VCaP (cell line): Measurements from ENCODE around the gene CNOT11.

ENCODE experiments used
- H3K27ac ChIP-seq: fragments of 450-650 bp; 2 replicates; pipeline ENCODE4 v1.5.1; 2017
- TF ChIP-seq, protein P1 (sequence below): fragments of 450-650 bp; conservative IDR thresholded peaks from 2 replicates; pipeline ENCODE4 v1.5.1; 2017; ENCODE audit warnings: mild to moderate bottlenecking, moderate library complexity

The CNOT11 gene

DNA sequence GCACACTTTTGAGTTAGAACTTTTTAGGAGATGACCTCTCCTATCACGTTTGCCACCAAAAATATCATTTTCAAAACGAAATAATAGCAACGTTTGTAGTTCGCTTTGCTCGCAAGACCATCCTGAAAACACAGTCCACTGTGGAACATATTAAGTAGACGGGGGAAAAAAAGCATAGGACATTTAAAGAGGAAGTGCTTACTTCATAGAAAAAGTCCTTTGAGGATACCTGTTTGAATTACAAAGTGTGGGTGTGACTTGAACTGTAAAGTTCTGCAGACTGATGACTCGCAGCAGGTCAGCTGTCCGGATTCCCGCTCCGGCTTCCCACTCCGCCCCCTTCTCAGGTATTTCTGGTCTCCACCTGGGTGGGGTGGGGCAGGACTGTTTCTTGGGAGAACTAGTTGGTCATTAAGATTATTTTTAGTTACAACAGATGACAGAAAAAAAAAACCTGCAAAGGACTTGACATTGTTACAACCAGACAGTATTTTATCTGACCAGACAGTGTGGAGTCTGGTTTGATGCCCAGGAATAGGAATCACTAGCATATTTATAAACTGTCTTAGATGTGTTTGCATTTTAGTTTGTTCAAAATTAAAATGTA lies 13.3 kb downstream of the CNOT11 start:
- TF ChIP-seq, protein P1, sequence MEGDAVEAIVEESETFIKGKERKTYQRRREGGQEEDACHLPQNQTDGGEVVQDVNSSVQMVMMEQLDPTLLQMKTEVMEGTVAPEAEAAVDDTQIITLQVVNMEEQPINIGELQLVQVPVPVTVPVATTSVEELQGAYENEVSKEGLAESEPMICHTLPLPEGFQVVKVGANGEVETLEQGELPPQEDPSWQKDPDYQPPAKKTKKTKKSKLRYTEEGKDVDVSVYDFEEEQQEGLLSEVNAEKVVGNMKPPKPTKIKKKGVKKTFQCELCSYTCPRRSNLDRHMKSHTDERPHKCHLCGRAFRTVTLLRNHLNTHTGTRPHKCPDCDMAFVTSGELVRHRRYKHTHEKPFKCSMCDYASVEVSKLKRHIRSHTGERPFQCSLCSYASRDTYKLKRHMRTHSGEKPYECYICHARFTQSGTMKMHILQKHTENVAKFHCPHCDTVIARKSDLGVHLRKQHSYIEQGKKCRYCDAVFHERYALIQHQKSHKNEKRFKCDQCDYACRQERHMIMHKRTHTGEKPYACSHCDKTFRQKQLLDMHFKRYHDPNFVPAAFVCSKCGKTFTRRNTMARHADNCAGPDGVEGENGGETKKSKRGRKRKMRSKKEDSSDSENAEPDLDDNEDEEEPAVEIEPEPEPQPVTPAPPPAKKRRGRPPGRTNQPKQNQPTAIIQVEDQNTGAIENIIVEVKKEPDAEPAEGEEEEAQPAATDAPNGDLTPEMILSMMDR = no peak

DNA sequence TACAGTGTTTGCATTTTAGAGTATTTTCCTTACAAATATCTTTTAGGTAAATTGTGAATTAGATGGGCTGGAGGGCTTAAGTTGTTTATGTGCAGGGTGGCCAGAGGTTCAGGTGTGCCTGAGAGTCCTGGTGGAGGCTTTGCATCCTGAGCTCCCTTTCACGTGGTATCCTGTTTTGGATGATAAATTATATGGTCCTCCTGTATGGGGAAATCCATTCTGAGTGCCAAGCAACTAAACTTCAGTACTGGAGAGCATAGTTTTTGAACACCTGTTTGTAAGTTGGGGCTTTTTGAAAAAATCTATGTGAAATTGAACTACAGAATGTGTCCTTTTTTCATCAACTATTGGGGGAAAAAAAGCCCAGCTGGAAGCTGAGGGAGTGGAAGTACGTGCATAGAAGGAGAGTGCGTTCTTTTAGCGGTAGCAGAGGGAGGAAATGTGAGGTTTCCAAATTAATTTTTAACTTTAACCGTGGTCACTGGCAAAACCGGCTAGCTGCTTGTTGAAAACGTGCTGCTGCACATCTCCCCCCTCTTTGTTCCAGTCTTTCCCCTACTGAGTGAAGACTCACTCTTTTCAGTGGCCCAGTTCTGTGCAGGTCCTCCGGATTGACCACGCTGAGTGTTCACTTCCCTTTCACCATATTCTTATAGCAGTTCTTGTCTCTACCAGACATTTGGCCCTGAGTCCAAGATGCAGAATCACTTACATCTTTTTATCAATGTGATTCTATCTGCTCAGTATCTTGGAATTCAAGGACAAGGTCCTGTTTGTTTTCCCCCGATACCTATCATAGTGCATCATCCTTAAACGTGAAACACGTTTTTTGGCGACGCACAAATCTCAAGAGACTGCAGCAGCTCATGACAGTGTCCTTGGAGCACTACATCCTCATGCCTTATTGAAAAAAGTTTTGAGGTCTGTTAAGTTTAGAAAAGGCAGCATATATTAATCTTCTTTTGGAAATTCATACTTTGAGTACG lies 15.3 kb downstream of the CNOT11 start:
- H3K27ac ChIP-seq = peak overlapping the region; percentile 93
- TF ChIP-seq, protein P1 = no peak

More for the DNA sequence above, 13.3 kb downstream of the CNOT11 start:
- H3K27ac ChIP-seq = peak overlapping the region; percentile 93

DNA sequence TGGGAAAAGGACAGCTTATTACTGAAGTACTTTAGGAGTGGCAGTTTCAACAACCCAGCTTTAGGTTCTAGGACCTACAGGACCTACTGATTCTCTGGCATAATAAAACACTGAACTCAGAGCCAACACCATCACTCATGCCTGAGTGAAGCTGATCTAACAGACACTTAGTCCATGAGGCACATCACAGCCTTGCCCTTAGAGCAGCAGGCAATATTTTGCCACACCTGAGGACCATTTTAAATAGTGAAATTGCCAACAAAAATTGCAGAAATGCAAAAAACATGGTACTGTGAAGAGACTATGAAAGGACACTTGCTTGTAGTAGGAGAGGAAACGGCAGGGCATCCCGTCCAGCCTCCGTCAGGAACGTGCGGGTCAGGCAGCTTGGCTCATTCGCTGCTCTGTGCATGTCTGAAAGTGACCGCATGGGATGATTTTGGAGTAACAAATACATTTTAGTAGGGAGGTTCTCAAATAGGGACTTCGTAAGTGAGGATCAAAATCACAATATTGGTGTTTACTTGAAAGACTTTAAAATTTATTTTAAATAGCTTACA lies 18.1 kb downstream of the CNOT11 start:
- TF ChIP-seq, protein P1 = no peak

DNA sequence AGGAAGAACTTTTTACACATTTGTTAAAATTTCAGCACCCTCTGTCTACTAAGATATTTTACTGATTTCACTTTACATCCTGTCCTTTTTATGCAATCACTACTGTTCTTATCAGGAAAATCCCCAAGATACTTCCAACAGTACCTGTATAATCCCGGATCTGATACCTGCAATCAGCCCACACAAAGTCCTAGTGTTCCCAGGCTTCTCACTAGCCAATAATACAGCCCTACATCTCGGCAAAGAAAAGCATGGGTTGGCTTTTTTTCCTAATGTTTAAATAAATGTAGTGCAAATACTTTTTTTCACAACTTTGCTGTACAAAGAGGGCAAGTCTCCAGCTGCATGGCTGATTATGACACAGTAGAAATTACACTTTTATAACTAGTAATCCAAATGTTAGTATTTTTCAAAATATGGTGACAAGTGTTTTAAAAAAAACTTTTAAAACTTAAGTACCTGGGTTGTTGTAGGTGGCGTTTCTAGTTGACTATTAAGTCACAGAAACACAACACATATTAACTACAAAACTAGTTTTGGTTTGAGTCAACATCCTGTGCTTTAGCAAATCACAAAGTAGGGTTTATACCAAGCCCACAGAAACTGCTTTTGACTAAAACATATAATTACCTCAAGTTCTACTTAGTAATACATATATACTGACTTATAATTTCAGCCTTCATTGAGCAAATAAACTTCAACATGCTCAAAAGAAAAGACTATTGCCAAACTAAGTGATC lies 19.5 kb downstream of the CNOT11 start:
- H3K27ac ChIP-seq = no peak overlapping the region
- TF ChIP-seq, protein P1 = no peak

More for the DNA sequence above, 18.1 kb downstream of the CNOT11 start:
- H3K27ac ChIP-seq = peak overlapping the region; percentile 93; the same call in 1 of the 2 replicates

DNA sequence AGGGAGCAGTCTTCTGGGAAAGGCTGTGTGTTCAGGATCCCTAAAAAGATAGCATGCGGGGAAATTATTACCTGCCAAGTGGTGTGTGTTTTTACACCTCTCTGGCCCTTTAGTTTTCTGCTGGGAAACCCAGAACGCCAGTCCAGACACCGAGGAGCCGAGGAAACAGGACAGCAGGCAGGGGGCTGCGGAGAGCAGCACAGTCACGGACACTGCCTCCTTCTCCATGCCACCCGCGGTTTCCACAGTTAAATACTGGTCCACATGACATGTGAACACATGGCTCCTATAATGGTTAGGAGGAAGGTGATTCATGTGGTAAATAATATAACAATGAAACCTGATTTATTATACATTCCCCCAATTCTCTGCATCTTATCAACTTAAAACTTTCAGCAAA lies 20.4 kb downstream of the CNOT11 start:
- no peak overlapping the region for H3K27ac ChIP-seq
- TF ChIP-seq, protein P1 = no peak

DNA sequence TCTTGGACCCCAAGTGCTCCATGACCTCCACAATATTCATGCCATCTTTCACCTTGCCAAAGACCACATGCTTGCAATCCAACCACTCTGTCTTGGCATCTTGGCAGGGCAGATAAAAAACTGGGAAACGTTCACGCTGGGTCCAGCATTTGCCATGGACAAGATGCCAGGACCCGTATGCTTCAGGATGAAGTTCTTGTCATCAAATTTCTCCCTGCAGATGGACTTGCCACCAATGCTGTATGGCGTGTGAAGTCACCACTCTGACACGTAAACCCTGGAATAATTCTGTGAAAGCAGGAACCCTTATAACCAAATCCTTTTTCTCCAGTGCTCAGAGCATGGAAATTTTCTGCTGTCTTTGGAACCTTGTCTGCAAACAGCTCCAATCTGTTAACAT lies 21.5 kb downstream of the CNOT11 start:
- H3K27ac ChIP-seq = no peak overlapping the region
- TF ChIP-seq, protein P1 = no peak

DNA sequence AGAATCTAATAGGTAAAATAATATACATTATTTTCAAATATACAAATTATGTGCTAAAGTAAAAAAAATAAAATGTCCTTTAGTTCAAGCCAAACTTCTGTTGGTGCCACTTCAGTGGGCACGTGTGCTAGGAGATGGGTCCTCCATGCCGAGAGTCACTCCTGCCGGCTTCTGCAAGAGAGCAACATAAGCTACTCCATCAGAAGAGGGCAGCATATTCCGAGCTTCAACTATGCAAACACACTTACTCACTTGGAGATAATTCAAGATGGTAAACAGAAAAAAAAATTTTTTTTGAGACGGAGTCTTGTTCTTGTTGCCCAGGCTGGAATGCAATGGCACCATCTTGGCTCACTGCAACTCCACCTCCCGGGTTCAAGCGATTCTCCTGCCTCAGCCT lies 24.4 kb downstream of the CNOT11 start:
- TF ChIP-seq, protein P1 = peak; percentile 77

More for the DNA sequence above, 24.4 kb downstream of the CNOT11 start:
- peak overlapping the region; percentile 43 for H3K27ac ChIP-seq
